SJCRH30 (cell line): ENCODE data around the gene CACNA1H. TPM values are rescaled to one million over a fixed set of nuclear protein-coding genes. Genes with fewer than 3 reads are reported as not detected.
A peak's percentile ranks its signal among the peaks of the same experiment; 100 is the strongest.
"Not testable (repeated sequence)": the region's sequence is repeated elsewhere in the genome, so short reads cannot be mapped to it uniquely, and the experiment has no call there.

Experiments
- DNase-seq, 2 experiments: peaks; one replicate each; pipeline ENCODE4 v3.0.0-alpha.2; 2015 to 2020
- H3K27ac ChIP-seq: fragments of 250-450 bp; sonication (Bioruptor Pico); 2 replicates; pipeline ENCODE4 v1.5.1; 2020; ENCODE audit warnings: mild to moderate bottlenecking, moderate library complexity
- H3K27me3 ChIP-seq: fragments of 250-450 bp; sonication (Bioruptor Pico); 2 replicates; pipeline ENCODE4 v1.5.1; 2020; ENCODE audit warnings: mild to moderate bottlenecking, moderate library complexity
- H3K36me3 ChIP-seq: fragments of 250-450 bp; sonication (Bioruptor Pico); 2 replicates; pipeline ENCODE4 v1.5.1; 2020; ENCODE audit warnings: mild to moderate bottlenecking, moderate library complexity
- H3K4me1 ChIP-seq: fragments of 250-450 bp; sonication (Bioruptor Pico); 2 replicates; pipeline ENCODE4 v1.5.1; 2020; ENCODE audit warnings: mild to moderate bottlenecking, moderate library complexity
- H3K4me3 ChIP-seq: fragments of 250-450 bp; sonication (Bioruptor Pico); 2 replicates; pipeline ENCODE4 v1.5.1; 2020; ENCODE audit warnings: mild to moderate bottlenecking, moderate library complexity
- H3K9me3 ChIP-seq: fragments of 250-450 bp; sonication (Bioruptor Pico); replicated peaks from 2 replicates; pipeline ENCODE4 v1.5.1; 2020; ENCODE audit warnings: mild to moderate bottlenecking, moderate library complexity
- total RNA-seq: library from RNA; depleted of rRNA; stranded (reverse); fragments of >200 nt; shearing (Covaris generic); gene quantifications from 2 replicates; pipeline ENCODE4 v1.2.3, GENCODE V29; 2014

Gene CACNA1H
- total RNA-seq, 1 experiment from 2014 or later = 1.7 TPM

DNA sequence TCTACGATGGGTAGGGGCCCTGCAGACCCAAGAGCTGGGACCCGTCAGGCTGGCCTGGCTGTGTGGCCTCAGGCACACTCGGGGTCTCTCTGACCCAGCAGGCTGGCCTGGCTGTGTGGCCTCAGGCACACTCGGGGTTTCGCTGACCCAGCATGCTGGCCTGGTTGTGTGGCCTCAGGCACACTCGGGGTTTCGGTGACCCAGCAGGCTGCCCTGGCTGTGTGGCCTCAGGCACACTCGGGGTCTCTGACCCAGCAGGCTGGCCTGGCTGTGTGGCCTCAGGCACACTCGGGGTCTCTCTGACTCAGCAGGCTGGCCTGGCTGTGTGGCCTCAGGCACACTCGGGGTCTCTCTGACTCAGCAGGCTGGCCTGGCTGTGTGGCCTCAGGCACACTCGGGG is 37.9 kb downstream of the CACNA1H start:
- not testable (repeated sequence) for H3K36me3 ChIP-seq, H3K4me1 ChIP-seq, H3K4me3 ChIP-seq, H3K9me3 ChIP-seq, H3K27ac ChIP-seq, H3K27me3 ChIP-seq, DNase-seq

DNA sequence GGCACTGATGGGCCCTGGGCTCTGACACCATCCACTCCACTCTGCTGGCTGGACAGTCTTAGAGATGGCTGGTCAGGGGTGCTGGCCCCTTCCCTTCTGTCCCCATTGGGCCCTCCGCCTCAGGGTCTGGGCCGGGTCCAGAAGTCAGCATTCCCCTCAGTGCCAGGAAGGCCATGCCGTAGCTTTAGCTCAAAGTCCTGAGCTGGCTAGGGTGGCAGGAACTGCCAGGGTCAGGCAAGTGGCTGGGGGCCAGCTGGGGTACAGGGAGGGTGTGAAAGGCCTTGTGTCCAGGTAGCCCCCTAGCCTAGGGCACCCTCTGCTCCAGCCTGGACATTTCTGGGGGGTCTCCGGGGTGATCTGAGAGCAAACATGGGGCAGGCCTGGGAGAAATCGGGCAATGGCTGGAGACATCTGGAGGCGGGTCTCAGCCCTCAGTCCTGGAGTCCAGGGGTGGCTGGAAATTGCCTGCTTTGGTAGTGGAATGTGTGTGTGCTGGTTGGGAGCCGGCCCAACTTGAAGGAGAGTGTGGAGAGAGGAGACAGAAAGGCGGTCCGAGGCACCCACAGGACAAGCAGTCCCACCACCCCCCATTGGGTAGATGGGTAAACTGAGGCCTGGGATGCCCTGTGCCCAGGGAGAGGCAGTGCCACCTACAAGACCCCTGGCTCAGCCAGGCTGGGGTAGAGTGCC is 39.6 kb downstream of the CACNA1H start:
- Histone ChIP-seq H3K27me3 (no peaks in the 10 kb centered on the region), H3K36me3 (no peaks in the 10 kb centered on the region), H3K4me1 (no peaks in the 10 kb centered on the region; the same call in 1 of the 2 replicates), H3K4me3 (no peak overlapping the region), H3K9me3 (no peaks in the 10 kb centered on the region), H3K27ac (no peak overlapping the region)
- no peak for DNase-seq

GRCh38 chr16:1193143-1193824 is 40.4 kb downstream of the CACNA1H start:
- Histone ChIP-seq H3K4me3 (no peak overlapping the region), H3K27ac (no peak overlapping the region), H3K36me3 (no peaks in the 10 kb centered on the region), H3K9me3 (no peaks in the 10 kb centered on the region), H3K27me3 (no peaks in the 10 kb centered on the region), H3K4me1 (no peaks in the 10 kb centered on the region)
- no peak for DNase-seq

- no peaks in the 10 kb centered on the region for H3K36me3 ChIP-seq
- H3K9me3 ChIP-seq = no peaks in the 10 kb centered on the region
- no peaks in the 10 kb centered on the region for H3K27me3 ChIP-seq
- DNase-seq = no peak
- H3K4me3 ChIP-seq = no peak overlapping the region
- no peak overlapping the region for H3K27ac ChIP-seq
- H3K4me1 ChIP-seq = no peaks in the 10 kb centered on the region
These were observed 41.1 kb downstream of the CACNA1H start for GRCh38 chr16:1193825-1194581.

GRCh38 chr16:1194665-1195392 is 41.9 kb downstream of the CACNA1H start:
- Histone ChIP-seq H3K4me3 (no peak overlapping the region), H3K27me3 (no peaks in the 10 kb centered on the region), H3K9me3 (no peaks in the 10 kb centered on the region), H3K4me1 (no peaks in the 10 kb centered on the region), H3K36me3 (no peaks in the 10 kb centered on the region), H3K27ac (no peak overlapping the region)
- peak in 1 of 2 experiments; percentile 50 for DNase-seq

DNA sequence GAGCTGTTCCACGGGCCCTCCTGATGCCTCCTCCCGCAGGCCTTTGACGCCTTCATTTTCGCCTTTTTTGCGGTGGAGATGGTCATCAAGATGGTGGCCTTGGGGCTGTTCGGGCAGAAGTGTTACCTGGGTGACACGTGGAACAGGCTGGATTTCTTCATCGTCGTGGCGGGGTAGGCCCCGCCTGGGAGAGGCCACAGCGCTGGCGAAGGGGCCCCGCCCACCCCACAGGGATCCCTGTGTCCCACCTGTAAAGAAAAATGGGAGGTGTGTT is 42.4 kb downstream of the CACNA1H start:
- no peak for DNase-seq
- Histone ChIP-seq H3K4me1 (no peaks in the 10 kb centered on the region), H3K27me3 (no peaks in the 10 kb centered on the region), H3K36me3 (no peaks in the 10 kb centered on the region), H3K4me3 (no peak overlapping the region), H3K9me3 (no peaks in the 10 kb centered on the region), H3K27ac (no peak overlapping the region)

DNA sequence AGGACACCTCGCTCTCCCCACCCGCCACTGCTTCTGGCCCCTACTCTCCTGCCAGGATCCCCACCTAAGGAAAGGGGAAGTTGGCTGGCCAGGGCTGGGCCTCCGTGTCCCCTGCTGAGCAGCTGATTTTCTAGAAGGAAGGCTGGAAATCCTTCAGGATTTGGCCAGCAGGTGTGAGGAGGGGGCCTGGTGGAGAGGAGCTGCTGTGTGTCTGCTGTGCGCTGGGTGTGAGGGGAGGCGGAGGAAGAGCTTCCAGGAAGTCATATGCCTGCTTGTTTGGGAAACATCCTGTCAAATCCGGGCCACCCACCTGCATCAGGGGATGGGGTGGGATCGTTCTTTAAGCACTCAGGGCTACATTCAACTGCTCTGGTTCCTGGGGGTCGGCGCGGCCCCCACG is 43.6 kb downstream of the CACNA1H start:
- Histone ChIP-seq H3K27ac (no peak overlapping the region), H3K27me3 (no peaks in the 10 kb centered on the region), H3K36me3 (no peaks in the 10 kb centered on the region), H3K4me3 (no peak overlapping the region), H3K4me1 (no peaks in the 10 kb centered on the region), H3K9me3 (no peaks in the 10 kb centered on the region)
- DNase-seq = no peak

DNA sequence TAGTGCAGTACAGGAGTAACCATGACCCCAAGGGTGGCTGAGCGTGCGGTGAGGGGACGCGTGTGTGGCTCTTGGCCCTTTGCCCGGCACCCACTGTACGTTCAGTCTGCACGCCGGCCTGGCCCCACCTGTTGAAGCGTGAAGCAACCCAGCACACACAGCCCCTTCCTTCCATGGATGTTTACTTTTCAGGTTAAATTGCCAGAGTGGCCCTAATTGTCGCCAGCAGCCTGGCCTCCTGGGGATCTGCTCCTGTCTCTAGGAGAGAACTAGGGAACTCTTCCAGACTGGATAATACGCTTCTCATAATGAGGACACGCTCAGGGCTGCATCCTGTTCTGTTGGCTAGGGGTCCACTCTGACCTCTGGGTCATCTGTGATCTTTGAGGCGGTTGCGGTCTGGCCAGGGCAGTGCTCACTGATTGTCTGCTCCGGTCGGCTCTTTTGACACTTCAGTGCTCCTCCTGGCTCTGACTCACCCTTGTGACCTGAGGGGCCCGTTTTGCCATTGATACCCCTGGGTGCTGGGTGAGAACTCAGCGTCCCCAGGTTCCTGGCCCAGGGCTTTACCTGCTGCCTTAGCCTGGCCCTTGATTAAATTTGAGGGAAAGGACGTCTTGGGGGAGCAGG is 44.4 kb downstream of the CACNA1H start:
- H3K27me3 ChIP-seq = no peaks in the 10 kb centered on the region
- no peak overlapping the region for H3K4me3 ChIP-seq
- no peaks in the 10 kb centered on the region for H3K4me1 ChIP-seq
- H3K9me3 ChIP-seq = no peaks in the 10 kb centered on the region
- no peak for DNase-seq
- H3K27ac ChIP-seq = no peak overlapping the region
- H3K36me3 ChIP-seq = no peaks in the 10 kb centered on the region

DNA sequence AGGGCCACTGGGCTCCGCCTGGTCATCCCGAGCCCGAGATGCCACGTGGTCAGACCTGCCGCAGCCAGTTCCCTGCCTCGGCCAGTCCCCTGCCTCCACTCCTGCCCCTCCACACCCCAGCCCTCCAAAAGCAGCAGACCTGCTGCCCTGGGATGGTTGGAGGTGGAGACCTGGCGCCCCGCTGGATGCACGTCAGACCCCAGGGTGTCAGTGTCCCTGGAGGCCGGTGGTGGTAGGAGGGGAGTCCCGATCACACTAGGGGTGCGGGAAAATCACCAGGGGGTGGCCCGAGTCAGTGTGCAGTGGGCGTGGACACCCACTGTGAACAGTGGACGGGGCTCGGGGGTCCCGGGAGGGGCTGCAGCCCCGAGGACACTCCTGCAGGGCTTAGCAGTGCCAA is 45.3 kb downstream of the CACNA1H start:
- Histone ChIP-seq H3K9me3 (no peaks in the 10 kb centered on the region), H3K36me3 (no peaks in the 10 kb centered on the region), H3K4me3 (no peak overlapping the region), H3K4me1 (no peaks in the 10 kb centered on the region), H3K27me3 (no peaks in the 10 kb centered on the region), H3K27ac (no peak overlapping the region)
- DNase-seq = no peak

DNA sequence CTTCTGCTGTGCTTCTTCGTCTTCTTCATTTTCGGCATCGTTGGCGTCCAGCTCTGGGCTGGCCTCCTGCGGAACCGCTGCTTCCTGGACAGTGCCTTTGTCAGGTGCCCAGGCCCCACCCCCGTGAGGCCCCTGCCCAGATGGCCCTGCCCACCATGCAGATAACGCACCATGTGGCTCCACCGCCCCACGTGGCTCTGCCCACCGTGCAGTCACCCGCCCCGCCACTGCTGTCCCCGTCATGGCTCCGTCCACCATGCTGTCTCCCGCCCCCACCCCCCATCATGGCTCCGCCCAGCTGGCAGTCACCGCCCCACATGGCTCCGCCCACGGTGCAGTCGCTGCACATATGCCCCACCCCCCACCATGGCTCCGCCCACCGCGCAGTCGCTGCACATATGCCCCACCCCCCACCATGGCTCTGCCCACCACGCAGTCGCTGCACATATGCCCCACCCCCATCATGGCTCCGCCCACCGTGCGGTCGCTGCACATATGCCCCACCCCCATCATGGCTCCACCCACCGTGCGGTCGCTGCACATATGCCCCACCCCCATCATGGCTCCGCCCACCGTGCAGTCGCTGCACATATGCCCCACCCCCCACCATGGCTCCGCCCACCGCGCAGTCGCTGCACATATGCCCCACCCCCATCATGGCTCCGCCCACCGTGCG is 45.9 kb downstream of the CACNA1H start:
- H3K9me3 ChIP-seq = not testable (repeated sequence)

GRCh38 chr16:1199347-1200013 is 46.6 kb downstream of the CACNA1H start:
- no peaks in the 10 kb centered on the region for H3K9me3 ChIP-seq
- no peak for DNase-seq
- no peak overlapping the region for H3K27ac ChIP-seq
- no peaks in the 10 kb centered on the region for H3K36me3 ChIP-seq
- H3K4me1 ChIP-seq = no peaks in the 10 kb centered on the region
- no peaks in the 10 kb centered on the region for H3K27me3 ChIP-seq
- no peak overlapping the region for H3K4me3 ChIP-seq

More for the DNA sequence above, 45.9 kb downstream of the CACNA1H start:
- not testable (repeated sequence) for DNase-seq, H3K27ac ChIP-seq, H3K27me3 ChIP-seq, H3K4me3 ChIP-seq, H3K4me1 ChIP-seq, H3K36me3 ChIP-seq

DNA sequence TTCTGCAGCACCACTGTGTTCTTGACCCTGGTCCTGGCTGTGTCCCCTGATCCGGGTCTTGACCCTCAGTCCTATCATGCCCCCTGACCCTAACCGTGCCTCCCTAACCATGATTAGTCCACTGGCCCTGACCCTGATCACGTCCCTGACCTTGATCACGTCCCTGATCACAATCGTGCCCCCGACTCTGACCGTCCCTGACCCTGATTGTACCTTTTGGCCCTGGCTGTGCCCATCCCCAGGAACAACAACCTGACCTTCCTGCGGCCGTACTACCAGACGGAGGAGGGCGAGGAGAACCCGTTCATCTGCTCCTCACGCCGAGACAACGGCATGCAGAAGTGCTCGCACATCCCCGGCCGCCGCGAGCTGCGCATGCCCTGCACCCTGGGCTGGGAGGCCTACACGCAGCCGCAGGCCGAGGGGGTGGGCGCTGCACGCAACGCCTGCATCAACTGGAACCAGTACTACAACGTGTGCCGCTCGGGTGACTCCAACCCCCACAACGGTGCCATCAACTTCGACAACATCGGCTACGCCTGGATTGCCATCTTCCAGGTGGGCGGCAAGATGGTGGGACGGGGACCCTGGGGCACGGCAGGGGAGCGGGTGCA is 47.2 kb downstream of the CACNA1H start:
- no peak for DNase-seq
- Histone ChIP-seq H3K27ac (no peak overlapping the region), H3K9me3 (no peaks in the 10 kb centered on the region), H3K4me3 (no peak overlapping the region), H3K27me3 (peaks cover 1% of the 10 kb centered on the region; the same call in 1 of the 2 replicates), H3K36me3 (no peaks in the 10 kb centered on the region), H3K4me1 (no peaks in the 10 kb centered on the region)

DNA sequence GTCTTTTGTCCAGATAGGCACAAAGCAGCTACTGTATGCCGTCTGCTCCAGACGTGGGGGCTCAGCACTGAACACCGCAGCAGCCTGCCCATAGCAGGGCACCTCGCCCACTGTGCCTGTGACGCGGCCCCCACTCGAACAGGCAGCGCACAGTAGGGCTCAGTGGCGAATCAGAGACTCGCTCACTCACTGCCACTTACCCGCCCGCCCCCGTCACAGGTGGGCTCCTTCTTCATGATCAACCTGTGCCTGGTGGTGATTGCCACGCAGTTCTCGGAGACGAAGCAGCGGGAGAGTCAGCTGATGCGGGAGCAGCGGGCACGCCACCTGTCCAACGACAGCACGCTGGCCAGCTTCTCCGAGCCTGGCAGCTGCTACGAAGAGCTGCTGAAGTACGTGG is 48.5 kb downstream of the CACNA1H start:
- no peak overlapping the region for H3K27ac ChIP-seq

More for the DNA sequence above, 48.5 kb downstream of the CACNA1H start:
- no peak for DNase-seq
- Histone ChIP-seq H3K9me3 (no peaks in the 10 kb centered on the region), H3K4me3 (no peak overlapping the region), H3K4me1 (no peaks in the 10 kb centered on the region), H3K27me3 (peaks cover 9% of the 10 kb centered on the region; the same call in 1 of the 2 replicates), H3K36me3 (no peaks in the 10 kb centered on the region)
